GM21360 (cell line): ENCODE data around the gene RAF1.

Experiments
- ATAC-seq: cut with Tn5 transposase; IDR thresholded peaks from one replicate; pipeline ENCODE4 v1.9.1; 2021; ENCODE audit warnings: mild to moderate bottlenecking, moderate library complexity; ENCODE audit not compliant: unreplicated experiment

RAF1 gene

GRCh38 chr3:12601072-12601471 is 62.8 kb downstream of the RAF1 start:
- ATAC-seq = no peak

- ATAC-seq = no peak
Measured at GRCh38 chr3:12598890-12599289, 65.0 kb downstream of the RAF1 start.

GRCh38 chr3:12593473-12593872 is 70.4 kb downstream of the RAF1 start:
- ATAC-seq = no peak

GRCh38 chr3:12591997-12592715 is 71.8 kb downstream of the RAF1 start:
- no peak for ATAC-seq

GRCh38 chr3:12591456-12591855 is 72.5 kb downstream of the RAF1 start:
- no peak for ATAC-seq

- ATAC-seq = no peak
Measured at GRCh38 chr3:12590096-12590495, 73.8 kb downstream of the RAF1 start.

- no peak for ATAC-seq
Measured at GRCh38 chr3:12588039-12589009, 75.6 kb downstream of the RAF1 start.

GRCh38 chr3:12586403-12586802 is 77.5 kb downstream of the RAF1 start:
- no peak for ATAC-seq

- no peak for ATAC-seq
Measured at GRCh38 chr3:12585970-12586369, 77.9 kb downstream of the RAF1 start.

GRCh38 chr3:12585181-12585580 is 78.7 kb downstream of the RAF1 start:
- ATAC-seq = no peak

- ATAC-seq = no peak
Measured at GRCh38 chr3:12584083-12584482, 79.8 kb downstream of the RAF1 start.

GRCh38 chr3:12583280-12583679 is 80.6 kb downstream of the RAF1 start:
- ATAC-seq = no peak

GRCh38 chr3:12582730-12583129 is 81.2 kb downstream of the RAF1 start:
- no peak for ATAC-seq

- no peak for ATAC-seq
Measured at GRCh38 chr3:12579905-12580304, 84.0 kb downstream of the RAF1 start.

- ATAC-seq = no peak
Measured at GRCh38 chr3:12579456-12579855, 84.5 kb downstream of the RAF1 start.

GRCh38 chr3:12578742-12579141 is 85.2 kb downstream of the RAF1 start:
- no peak for ATAC-seq

- ATAC-seq = no peak
Measured at GRCh38 chr3:12577379-12577778, 86.5 kb downstream of the RAF1 start.

- no peak for ATAC-seq
Measured at GRCh38 chr3:12574661-12575060, 89.3 kb downstream of the RAF1 start.

- no peak for ATAC-seq
Measured at GRCh38 chr3:12574131-12574530, 89.8 kb downstream of the RAF1 start.

GRCh38 chr3:12571986-12572385 is 91.9 kb downstream of the RAF1 start:
- ATAC-seq = no peak

- no peak for ATAC-seq
Measured at GRCh38 chr3:12569836-12570235, 94.1 kb downstream of the RAF1 start.

- ATAC-seq = no peak
Measured at GRCh38 chr3:12568747-12569146, 95.2 kb downstream of the RAF1 start.
